OCI-LY7 (cell line): ENCODE data around the gene CHMP4A. TPM values are rescaled to one million over a fixed set of nuclear protein-coding genes. Genes with fewer than 3 reads are reported as not detected.

ENCODE experiments used
- BruUV-seq: library from RNA; stranded (reverse); fragments of 400-500 nt; replicated peaks from 2 replicates; lab custom pipeline; 2021; lab: Mats Ljungman, UMichigan
- CTCF ChIA-PET: fragments of 300-600 bp; sonication (Branson Sonifier 250); formaldehyde crosslinking; loops from one replicate; lab custom pipeline; 2022; ENCODE audit warnings: antibody characterized with exemption; ENCODE audit not compliant: unreplicated experiment; lab: Charles Lee
- POLR2A ChIA-PET: fragments of 300-600 bp; sonication (Branson Sonifier 250); formaldehyde crosslinking; loops from one replicate; lab custom pipeline; 2022; ENCODE audit warnings: antibody characterized with exemption; lab: Charles Lee
- DNase-seq: peaks from one replicate; pipeline ENCODE4 v3.0.0-alpha.2; 2015; ENCODE audit warnings: low spot score
- H2AFZ ChIP-seq: fragments of 200-600 bp; sonication (generic), shearing (Covaris generic); 2 replicates; pipeline ENCODE4 v1.6.1; 2014; ENCODE audit warnings: mild to moderate bottlenecking, antibody characterized with exemption, low read length, moderate library complexity
- H3K27ac ChIP-seq: fragments of 200-600 bp; sonication (generic); 2 replicates; pipeline ENCODE4 v1.5.1; 2014; ENCODE audit warnings: mixed run types, low read depth, mild to moderate bottlenecking, moderate library complexity, low read length, inconsistent platforms; ENCODE audit not compliant: poor library complexity, severe bottlenecking
- H3K36me3 ChIP-seq: fragments of 200-600 bp; sonication (generic); 2 replicates; pipeline ENCODE4 v1.6.1; 2014; ENCODE audit warnings: mild to moderate bottlenecking, antibody characterized with exemption, low read length, moderate library complexity, mixed read lengths; ENCODE audit not compliant: insufficient read depth
- H3K4me1 ChIP-seq: fragments of 200-600 bp; sonication (generic); 2 replicates; pipeline ENCODE4 v1.5.1; 2014; ENCODE audit warnings: mild to moderate bottlenecking, low read length; ENCODE audit not compliant: insufficient read depth, poor library complexity, severe bottlenecking
- H3K4me2 ChIP-seq: fragments of 200-600 bp; sonication (generic); 2 replicates; pipeline ENCODE4 v1.6.1; 2014; ENCODE audit warnings: mild to moderate bottlenecking, low read length
- H3K4me3 ChIP-seq: fragments of 200-600 bp; sonication (generic); 2 replicates; pipeline ENCODE4 v1.5.1; 2014; ENCODE audit warnings: mild to moderate bottlenecking, low read depth, low read length; ENCODE audit not compliant: poor library complexity, severe bottlenecking
- H3K79me2 ChIP-seq: fragments of 200-600 bp; sonication (generic); 2 replicates; pipeline ENCODE4 v1.6.1; 2016; ENCODE audit warnings: low read depth, mild to moderate bottlenecking, low read length, moderate library complexity, mixed read lengths; ENCODE audit not compliant: insufficient read depth
- H3K9me2 ChIP-seq: fragments of 200-600 bp; sonication (generic); 2 replicates; pipeline ENCODE4 v1.6.1; 2016; ENCODE audit warnings: mild to moderate bottlenecking, low read length, mixed read lengths; ENCODE audit not compliant: insufficient read depth
- H3K9me3 ChIP-seq: fragments of 200-600 bp; sonication (generic); 2 replicates; pipeline ENCODE4 v1.6.1; 2014; ENCODE audit warnings: mild to moderate bottlenecking, mixed run types, low read length, mixed read lengths
- H4K20me1 ChIP-seq: fragments of 200-600 bp; sonication (generic); 2 replicates; pipeline ENCODE4 v1.6.1; 2014; ENCODE audit warnings: mild to moderate bottlenecking, antibody characterized with exemption, low read length, moderate library complexity, mixed read lengths; ENCODE audit not compliant: insufficient read depth
- CTCF ChIP-seq: fragments of 200-600 bp; sonication (generic); conservative IDR thresholded peaks from 2 replicates; pipeline ENCODE4 v1.5.1; 2014; ENCODE audit warnings: mild to moderate bottlenecking, antibody characterized with exemption, low read length, moderate library complexity, mixed read lengths
- EZH2phosphoT487 ChIP-seq: fragments of 200-600 bp; sonication (generic); IDR thresholded peaks from 2 replicates; pipeline ENCODE4 v1.6.1; 2018; ENCODE audit warnings: low read depth, borderline replicate concordance, mild to moderate bottlenecking, mixed run types, antibody characterized with exemption, low read length, moderate library complexity, mixed read lengths
- intact Hi-C: fragments of 100-400 bp; cut with micrococcal nuclease; formaldehyde crosslinking; loops from one replicate; pipeline ENCODE4 v1.10.0; 2022; ENCODE audit not compliant: unreplicated experiment
- total RNA-seq, 2 experiments: library from RNA; depleted of rRNA in 1 of 2; stranded (reverse); fragments of >200 nt in 1 of 2; shearing (Covaris generic) in 1 of 2; gene quantifications; 2 replicates each; pipeline ENCODE4 v1.2.3, GENCODE V29; 2014 to 2022

CHMP4A gene
- total RNA-seq, 2 experiments from 2014 or later, result 48.5 to 72.9 TPM

- H2AFZ ChIP-seq, result no peak overlapping the region
Measured at GRCh38 chr14:24198814-24199524, 14.3 kb downstream of the CHMP4A start.

DNA sequence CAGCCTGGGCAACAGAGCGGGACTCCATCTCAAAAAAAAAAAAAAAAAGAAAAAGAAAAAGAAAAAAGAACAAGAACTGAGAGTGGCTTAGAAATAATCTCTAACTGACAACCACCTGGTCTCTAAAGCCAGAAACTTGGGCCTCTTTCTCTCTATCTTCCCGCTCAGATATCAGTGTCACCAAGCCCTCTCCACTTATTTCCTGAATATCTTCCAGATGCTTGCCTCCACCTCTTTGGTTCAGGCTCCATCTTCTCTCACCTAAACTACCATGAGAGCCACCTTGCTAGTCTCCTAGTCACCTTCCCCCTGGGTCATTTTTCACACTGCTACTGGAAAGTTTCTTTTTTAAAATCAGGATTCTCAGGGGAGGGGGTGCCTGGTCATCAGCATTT is 16.2 kb downstream of the CHMP4A start:
- peak overlapping the region; percentile 86 for H3K27ac ChIP-seq
- peaks cover 47% of the 10 kb centered on the region for H3K36me3 ChIP-seq
- no peaks in the 10 kb centered on the region for H4K20me1 ChIP-seq
- TF ChIP-seq CTCF (no peak), EZH2phosphoT487 (no peak)
- intact Hi-C loops, result loop anchor here (5.0 kb wide), 1 partner anchor 170 kb away; the partner anchor contains the start of gene NFATC4
- BruUV-seq, result no TSS peak
- peak overlapping the region; percentile 91 for H3K4me2 ChIP-seq
- CTCF ChIA-PET, result interaction anchor here (0.5 kb wide), 1 partner anchor 61 kb away, joined by 4 read pairs; the partner anchor contains the start of gene PSME1
- DNase-seq, result peak; percentile 46
- peaks cover 17% of the 10 kb centered on the region; the same call in 1 of the 2 replicates for H3K79me2 ChIP-seq
- POLR2A ChIA-PET, result interaction anchor here (0.7 to 2.1 kb wide), 4 partner anchors 13 to 56 kb away, joined by 3 to 18 read pairs (median 4); partner anchors contain the start of genes CHMP4A and EMC9
- 0 out of 2 replicates have a peak, but pooled peaks cover 7% of the 10 kb centered on the region for H3K9me3 ChIP-seq
- H3K9me2 ChIP-seq, result no peaks in the 10 kb centered on the region
- peaks cover 26% of the 10 kb centered on the region for H3K4me1 ChIP-seq
- peak overlapping the region; percentile 35; the same call in 1 of the 2 replicates for H2AFZ ChIP-seq
- peak overlapping the region; percentile 75 for H3K4me3 ChIP-seq

More at GRCh38 chr14:24198814-24199524, 14.3 kb downstream of the CHMP4A start:
- TF ChIP-seq EZH2phosphoT487 (no peak), CTCF (no peak)
- no peaks in the 10 kb centered on the region for H4K20me1 ChIP-seq
- peaks cover 11% of the 10 kb centered on the region; the same call in 1 of the 2 replicates for H3K9me3 ChIP-seq
- H3K4me1 ChIP-seq, result peaks cover 25% of the 10 kb centered on the region
- no peaks in the 10 kb centered on the region for H3K9me2 ChIP-seq
- H3K4me2 ChIP-seq, result no peak overlapping the region
- H3K36me3 ChIP-seq, result peaks cover 51% of the 10 kb centered on the region
- intact Hi-C loops, result loop anchor here (5.0 kb wide), 1 partner anchor 168 kb away; the partner anchor contains the start of gene NFATC4
- ChIA-PET POLR2A (interaction anchor here (0.7 kb wide), 2 partner anchors 102 to 136 kb away, joined by 3 to 6 read pairs; no protein-coding TSS in a partner anchor), CTCF (no interaction called here)
- no peak overlapping the region for H3K27ac ChIP-seq
- no peak overlapping the region for H3K4me3 ChIP-seq
- DNase-seq, result no peak
- no TSS peak for BruUV-seq
- H3K79me2 ChIP-seq, result peaks cover 17% of the 10 kb centered on the region; the same call in 1 of the 2 replicates
